Glomerular visceral epithelial cell (primary cell): Measurements from ENCODE around the gene TACR2.

Experiments
- DNase-seq: peaks from one replicate; pipeline ENCODE4 v3.0.0-alpha.2; 2016; ENCODE audit errors: extremely low spot score

The TACR2 gene

DNA sequence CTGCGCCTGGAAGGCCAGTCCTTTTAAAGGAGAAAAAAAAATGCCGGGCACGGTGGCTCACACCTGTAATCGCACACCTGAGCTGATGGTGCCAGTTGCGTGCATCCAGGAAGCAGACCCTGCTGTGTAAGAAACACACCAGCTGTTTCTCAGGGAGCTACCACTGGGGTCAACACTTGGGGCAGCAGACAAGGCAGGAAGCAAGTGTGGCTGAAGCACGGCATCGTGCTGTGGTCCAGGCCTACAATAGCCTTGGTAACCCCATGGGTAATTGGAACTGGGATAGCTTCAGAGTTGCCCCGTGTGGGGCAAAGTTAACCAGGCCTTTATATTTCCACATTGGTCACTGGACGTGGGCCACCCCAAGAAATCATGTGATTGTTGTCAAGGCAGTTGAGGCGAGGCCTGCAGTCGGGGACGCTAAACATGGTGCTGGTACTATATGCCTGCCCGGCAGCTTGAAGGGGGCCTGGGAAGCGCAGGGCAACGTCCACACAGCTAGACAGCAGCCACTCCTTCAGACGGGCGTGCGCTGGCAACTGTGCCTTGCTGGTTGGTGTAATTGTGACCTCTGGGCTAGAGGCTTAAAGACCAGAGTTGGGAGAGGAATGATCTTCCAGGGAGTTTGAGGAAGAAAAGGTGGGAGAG is 2.5 kb upstream of the TACR2 start:
- no peak for DNase-seq

DNA sequence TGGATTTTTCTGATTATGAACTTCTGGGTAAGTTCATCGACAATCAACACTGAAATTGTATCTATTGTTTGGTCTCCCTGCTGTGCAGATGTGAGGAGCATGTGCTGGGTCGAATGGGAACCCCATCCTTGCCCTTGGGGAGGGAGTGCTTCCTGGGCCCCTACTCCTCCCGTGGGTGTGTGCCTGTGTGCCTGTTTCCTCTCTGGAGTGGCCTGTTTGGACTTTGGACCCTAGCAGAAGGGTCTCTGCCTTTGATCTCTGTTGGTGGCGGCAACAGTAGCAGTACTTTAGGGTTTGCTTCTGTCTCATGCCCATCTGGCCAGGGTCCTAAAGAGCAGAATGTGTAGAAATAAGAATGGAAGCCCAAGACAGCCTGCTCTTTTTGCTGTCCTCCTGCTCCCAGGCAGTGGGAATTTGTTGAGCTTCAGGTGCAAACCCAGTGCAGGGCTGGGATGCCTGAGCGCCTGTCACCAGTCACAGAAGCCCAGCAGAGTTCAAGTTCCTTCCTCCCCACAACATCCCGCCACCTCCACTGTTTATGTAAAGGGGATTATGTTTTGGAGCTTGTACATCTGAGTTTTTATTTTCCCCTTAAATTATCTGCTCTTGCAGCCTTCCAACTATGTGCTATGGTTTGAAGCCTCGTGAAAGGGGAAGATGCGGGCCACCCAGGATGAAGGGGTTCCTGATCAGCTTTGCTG is 1.5 kb upstream of the TACR2 start:
- no peak for DNase-seq

DNA sequence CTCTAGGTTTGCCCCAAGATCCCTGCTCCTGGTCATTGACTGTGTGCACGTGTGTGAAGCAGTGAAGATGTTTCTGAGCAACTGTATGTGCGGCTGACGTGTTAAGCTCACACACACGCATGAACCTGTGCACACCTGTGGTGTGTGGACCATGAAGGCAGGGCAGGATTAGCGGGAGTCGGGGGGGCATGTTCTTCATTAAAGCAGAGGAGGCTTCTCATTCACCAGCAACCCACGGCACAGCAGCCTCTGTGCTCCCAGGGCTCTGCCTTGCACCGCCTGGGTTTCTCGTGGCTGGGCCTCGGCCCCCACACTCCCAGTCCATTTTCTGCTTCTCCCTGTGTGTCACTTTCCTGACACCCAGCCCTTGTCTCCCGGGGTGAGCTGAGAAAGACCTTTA is 824 bp upstream of the TACR2 start:
- no peak for DNase-seq

DNA sequence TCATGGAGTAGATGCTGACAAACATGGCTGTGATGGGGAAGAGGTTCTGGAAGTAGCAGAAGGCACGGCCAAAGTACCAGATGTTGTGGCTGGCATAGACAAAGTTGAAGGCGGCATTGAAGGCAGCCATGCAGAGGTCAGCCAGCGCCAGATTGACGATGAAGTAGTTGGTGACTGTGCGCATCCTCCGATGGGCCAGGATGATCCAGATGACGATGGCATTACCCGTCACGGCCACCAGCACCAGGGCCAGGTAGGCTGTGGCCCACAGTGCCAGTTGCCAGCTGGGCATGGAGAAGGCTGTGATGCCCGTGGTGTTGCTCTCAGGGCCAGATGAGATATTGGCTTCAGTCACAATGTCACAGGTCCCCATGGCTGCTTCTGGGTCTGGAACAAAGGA is 767 bp downstream of the TACR2 start:
- DNase-seq: no peak

DNA sequence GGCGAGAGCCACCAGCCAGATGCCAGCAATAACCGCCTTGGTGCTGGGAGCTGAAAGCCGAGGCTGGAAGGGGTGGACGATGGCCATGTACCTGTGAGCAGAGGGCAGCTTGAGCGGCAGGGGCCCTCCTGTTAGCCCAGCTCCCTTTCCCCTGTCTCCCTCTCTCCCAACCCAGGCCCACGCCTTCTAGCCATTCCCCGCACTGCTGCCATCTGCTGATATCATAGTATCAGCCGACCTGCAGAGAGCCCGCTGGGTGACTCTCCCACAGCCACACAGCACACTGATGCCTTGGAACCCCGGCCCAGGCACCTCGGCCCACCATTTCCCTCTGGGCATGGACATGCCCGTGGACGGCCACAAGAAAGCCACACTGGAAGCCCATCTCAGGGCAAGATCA is 1.7 kb downstream of the TACR2 start:
- no peak for DNase-seq

DNA sequence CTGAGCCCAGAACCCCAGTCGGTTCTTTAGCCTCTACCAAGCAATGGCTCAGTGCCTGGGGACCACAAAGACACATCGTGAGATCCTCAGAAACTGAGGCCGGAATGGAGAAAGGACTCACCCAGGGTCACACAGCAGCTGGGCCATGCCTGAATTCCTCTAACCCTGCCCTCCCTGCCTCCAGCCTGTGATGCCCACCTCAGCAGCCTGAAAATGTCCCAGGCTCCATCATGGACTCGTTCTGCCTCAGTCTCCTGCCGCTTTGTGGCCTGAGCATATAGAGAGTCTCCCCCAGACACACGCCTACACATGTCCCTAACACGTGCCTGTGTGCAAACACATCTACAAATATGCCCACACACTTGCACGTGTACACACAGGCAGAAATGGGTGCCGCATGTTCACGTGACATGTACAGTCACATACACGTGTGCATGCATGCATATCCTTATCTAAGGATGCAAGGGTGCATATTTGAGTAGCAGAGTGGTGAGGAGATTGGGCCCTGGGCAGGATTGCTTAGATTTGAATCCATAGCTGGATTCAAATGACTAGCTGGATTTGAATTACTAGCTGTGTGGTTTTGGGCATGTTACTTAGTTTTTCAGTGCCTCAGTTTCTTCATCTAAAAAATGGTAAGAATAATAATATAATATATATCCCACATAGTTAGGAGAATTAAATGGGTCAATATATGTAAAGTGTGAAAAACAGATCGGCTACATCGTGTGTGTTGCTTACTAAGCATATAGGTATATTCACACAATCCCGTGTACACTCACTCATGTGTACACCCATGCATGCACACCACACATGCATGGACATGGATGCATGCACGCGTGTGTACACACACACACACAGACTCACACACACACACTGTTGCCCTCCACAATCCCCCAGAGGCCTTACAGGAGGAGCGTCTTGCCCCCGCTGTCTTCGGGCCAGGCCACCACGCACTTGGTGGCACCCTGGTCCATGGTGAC is 2.4 kb downstream of the TACR2 start:
- DNase-seq: no peak

DNA sequence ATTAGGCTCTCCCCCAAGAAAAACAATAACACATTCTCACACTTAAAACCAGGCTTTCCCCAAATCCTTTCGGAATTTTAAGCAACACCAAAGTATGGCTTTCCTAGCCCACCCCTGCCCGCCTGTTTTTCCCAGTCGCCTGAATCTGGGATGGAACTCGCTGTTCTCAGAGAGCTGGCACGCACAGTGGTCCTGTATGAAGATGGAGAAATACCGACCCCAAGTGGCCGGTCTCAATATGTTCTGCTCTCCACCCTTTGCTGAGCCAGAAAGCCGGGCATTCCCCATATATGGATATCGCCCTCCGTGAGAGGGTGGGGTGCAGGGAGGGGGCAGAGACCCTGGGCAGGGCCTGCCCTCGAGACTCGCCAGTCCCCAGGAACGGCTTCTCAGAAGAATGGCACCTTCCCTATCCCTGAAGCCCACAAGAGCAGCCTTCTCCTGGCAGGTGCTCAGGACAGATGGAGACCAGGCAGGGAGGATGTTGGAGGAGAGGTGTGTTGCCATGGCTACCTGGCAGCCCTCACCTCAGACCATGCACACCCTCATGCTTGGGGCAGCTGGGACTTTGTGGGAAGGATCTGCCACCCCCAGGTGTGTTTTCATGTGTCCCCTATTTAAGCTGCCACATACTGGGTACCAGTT is 3.4 kb downstream of the TACR2 start:
- DNase-seq: peak; percentile 59

DNA sequence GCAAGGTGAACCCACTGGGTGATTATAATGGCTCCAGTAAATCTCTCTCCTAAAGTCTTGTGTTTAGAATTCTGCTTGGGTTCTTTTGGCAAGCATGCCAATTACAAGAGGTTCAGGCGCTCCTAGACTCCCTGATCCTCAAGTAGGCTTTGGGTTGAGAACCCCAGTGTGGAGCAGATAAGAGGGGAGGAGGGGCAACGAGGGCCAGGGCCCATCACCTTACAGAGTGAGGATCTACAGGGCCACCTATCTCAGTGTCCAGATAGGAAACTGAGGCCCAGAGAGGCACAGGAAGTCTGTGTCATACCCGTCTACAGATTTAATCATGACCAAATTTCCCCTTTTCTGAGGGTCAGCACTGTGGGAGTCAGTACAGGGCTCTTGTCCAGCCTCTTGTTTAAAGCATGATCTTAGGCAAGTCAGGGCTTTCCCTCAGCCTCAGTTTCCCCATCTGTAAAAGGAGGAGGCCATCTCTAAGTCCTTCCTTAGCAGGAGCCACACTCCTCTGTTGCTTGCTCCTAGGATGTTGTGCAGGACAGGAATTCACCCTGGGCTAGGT is 4.4 kb downstream of the TACR2 start:
- DNase-seq: no peak

DNA sequence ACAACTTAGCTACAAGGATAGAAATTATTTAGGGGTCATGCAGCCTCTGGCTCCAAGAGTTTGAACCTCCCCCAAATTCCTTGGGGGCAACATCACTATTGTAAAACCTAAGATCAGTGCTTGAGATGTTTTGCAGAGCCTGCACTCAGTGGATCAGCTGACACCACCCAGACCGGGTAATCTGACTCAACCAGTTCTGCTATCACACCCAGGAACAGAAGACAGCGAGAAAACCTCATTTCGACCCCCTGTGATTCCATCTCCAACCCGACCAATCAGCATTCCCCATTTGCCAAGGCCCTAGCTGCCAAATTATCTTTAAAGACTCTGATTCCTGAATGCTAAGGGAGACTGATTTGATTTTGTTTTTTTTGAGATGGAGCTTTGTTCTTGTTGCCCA is 5.2 kb downstream of the TACR2 start:
- no peak for DNase-seq

DNA sequence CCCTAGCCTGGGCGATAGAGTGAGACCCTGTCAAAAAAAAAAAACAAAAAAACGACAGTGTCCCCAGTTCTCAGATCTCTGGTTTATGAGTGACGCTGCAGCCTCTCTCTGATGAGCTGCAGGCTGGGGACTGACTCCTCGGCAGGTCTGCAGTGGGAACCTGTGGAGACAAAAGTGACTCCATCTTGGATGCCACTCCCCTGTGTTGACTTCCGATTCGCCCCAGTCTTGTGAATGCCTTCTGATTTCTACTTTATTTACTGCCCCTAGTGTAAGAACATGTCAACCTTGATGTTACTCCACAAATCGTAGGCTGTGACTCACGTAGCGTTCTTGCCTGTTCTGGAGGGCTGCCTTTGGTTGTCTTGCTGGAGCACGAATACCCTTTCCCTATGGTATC is 6.2 kb downstream of the TACR2 start:
- no peak for DNase-seq

DNA sequence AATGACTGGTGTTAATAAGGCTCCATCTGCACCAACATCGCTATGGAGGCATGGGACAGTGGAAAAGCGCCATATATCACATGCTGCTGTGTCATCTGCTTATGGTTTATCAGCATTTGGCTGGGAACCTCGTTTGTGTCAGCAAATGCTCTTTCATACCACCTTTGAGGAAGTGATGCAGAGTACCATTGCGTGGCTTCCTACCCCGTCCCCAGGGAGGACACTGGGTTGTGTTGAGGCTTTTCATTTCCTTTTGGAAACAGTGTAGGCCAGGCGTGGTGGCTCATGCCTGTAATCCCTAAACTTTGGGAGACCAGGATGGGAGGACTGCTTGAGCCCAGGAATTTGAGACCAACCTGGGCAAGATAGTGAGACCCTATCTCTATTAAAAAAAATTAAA is 6.8 kb downstream of the TACR2 start:
- no peak for DNase-seq

DNA sequence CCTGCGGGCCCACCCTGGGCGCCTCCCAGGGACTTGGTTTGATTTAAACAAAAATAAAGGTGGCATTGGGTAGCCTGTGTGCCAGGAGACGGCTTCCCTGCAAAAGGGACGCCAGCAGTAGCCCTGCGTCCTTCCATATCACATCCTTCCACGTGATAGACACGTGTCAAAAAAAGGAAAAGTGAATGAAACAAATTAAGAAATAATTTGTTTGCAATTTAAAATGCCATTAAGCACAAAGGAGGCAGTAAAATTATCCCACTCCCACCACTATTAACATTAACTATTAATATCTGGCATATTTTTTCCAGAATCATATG is 7.6 kb downstream of the TACR2 start:
- DNase-seq: no peak

DNA sequence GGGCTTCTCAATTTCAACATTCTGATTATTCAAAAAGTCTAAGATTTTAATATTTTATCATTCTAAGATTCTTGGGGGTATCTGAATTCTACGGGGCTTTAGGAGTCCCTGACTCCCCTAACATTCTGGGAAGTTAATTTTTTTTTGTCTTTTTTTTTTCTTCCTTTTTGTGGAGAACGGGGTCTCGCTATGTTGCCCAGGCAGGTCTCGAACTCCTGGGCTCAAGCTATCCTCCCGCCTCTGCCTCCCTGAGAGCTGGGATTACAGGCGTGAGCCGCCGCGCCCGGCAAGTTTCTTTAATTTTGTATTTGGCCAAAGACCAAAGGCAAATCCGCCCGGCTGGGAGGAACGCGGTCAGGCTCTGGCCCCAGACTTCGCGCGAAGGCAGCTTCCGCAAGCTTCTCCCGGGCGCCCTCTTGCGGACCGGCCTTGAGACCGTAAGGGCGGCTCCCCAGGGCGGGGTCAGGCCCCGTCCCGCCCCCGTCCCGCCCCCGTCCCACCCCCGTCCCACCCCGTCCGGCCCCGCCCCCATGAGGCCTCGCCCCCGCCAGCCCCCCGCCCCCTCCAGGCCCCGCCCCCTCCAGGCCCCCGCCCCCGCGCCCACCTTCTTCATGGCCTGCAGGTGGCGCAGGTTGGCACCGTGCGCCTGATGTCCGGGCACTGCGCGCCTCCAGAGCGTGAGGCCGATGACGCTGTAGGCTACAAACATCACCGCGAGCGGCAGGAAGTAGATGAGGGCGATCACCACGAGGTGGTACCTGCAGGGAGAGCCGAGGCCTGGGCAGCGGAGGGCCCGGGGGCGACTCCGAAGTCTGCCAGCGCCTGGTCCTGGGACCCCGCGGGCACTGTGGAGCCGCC is 8.2 kb downstream of the TACR2 start:
- DNase-seq: peak; percentile 94

DNA sequence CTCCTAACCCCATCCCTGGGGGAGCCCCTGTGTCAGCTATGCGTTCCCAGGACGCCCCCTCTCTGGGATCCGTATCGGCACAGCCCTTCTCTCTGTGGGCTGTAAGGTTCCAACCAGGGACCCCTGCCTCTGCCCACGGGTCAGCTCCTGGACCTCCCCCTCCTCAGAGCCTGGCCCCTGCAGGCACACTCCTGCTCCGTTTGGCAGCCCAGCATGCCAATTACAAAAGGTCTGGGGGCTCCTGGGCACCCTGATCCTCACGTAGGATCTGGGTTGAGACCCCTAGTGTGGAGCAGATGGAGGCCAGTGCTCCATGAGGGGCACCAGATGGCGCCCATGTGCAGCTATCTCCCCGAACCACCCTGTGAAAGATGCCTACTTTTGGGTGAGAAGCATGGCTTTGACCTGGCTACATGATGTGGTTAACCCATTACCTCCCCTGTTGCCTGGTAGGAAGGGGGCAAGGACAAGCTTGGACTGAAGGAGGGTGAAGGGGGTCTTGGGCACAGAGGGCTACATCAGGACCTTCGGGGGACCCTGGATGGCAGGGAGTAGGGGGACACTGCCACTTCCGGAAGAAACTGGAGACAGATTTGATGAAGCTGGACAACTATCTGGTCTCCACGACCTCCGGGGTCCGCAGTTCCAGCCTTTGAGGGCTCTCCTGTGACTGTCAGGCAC is 9.0 kb downstream of the TACR2 start:
- no peak for DNase-seq

DNA sequence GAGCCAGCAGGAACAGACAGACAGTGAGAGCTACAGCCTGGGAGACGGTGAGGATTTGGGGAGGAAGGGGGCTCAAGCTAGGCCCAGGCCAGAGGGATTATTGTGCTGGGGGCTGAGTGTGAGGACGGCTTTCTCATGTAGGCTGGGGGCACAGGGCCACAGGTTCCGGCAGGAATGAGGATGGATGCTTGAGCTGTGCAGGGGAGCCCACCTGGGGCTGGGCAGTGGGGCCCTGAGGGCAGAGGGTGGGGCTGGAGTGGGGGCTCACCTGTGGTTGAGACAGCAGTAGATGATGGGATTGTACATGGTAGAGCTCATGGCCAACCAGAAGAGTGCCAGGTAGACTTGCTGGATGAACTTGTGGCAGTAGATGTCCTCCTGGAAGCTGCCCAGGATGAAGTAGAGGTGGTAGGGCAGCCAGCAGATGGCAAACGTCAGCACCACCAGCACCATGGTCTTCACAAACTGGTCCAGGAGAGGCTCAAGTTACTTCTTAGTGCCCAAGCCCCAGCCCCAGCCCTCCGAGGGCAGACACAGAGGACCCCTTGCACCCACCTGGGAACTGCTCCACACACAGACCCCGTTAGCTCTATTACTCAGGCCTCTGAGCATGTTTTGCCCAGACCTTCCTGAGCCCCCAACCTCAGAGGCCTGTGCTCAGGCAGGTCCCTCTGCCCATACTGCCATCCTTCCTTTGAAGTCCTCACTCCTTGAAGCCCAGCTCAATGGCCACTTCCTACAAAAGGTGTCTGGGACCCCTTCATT is 9.7 kb downstream of the TACR2 start:
- no peak for DNase-seq

DNA sequence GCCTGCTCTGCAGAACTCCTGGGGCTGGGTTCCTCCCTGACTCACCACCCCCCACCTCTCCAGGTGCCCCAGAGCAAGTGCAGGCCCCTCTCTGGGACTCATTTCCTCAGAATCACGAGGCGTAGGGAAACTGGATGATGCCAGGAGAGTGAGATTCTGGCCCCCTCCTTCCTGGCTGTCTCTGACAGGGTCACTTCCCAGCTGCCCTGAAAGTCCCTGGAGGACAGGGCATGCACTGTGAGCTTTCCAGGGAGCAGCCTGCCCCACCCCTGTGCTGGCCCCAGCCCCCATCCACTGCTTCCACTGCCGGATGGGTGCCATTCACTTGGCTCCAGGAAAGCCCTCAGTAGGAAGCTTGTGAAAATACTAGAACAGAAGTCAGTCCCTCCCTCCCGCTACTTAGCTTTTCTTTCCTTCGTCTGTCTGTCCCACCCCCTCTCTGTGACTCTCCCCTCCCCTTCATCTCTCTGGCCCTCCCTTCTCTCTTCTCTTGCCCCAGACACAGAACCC is 10.4 kb downstream of the TACR2 start:
- no peak for DNase-seq

DNA sequence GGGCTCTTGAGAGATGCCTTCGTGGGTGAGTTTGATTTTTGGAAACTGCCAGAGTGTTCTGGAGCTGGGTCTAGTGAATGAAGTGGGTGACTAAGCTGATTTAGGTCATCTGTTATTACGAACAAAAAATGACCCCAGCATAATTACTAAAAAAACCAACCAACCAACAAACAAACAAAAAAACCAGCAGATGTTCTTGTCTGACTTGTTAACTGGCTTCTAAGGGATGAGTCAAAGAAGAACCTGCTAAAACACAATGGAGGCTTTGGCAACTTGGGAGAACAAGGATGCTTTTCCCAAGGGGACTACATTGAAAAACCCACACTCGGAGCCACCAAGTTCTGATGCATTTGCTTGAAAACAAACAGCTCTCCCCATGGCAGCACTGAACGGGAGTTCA is 11.5 kb downstream of the TACR2 start:
- DNase-seq: no peak

DNA sequence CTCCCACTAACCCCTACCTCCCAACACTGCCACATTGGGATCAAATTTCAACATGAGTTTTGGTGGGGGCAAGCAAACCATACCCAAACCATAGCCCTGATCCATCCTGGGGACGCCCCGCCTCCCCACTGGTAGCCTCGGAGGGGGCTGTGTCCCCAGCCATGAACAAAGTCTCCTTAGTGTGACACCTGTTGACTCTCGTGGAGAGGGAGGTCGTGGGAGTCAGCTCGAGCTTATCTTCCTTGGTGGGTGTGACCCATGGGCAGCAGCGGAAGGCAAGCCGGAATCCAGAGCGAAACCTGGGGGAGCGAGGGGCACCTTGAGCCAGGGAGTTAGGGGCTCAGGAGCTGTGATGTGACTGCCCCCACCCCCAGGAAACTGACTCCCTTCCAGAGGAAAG is 11.9 kb downstream of the TACR2 start:
- no peak for DNase-seq

DNA sequence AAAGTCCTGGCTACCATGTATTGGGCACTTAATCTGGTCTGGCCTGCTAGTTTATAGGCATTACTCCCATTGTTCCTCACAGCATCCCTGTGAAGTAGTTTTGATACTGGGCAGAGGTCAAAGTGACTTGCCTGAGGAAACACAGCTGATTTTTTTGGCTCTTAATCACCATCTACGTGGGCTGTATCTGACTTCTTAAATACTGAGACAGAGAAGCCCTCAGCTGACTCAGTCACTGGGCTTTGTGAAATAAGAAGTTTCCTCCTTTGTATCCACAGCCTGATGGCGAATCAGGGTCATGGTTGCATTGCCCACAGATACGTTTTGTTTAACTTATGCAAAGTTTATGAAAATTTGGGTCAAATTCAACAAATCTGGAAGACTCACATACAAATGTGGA is 13.2 kb downstream of the TACR2 start:
- no peak for DNase-seq

DNA sequence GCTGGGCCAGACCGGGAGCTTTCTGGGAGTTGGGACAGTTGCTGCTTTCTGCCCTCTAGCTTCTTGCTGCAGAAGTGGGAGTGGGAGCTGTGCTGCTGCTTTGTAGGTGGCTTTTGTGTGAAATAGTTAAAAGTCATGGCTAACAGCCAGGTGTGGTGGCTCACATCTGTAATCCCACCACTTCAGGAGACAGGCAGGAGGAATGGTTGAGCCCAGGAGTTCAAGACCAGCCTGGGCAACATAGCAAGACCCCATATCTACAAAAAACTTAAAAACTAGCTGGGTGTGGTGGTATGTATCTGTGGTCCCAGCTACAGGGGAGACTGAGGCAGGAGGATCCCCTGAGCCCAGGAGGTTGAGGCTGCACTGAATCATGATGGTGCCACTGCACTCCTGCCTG is 13.7 kb downstream of the TACR2 start:
- DNase-seq: no peak
